ACC112 (cell line): ENCODE results near the gene UVRAG.
"Not testable (repeated sequence)": the region's sequence is repeated elsewhere in the genome, so short reads cannot be mapped to it uniquely, and the experiment has no call there.

Experiments
- H2AFZ ChIP-seq: fragments of 200-600 bp; sonication (generic); one replicate; pipeline ENCODE4 v1.6.0; 2017; ENCODE audit warnings: antibody characterized with exemption, low read length; ENCODE audit not compliant: unreplicated experiment
- H3K27ac ChIP-seq: fragments of 200-600 bp; sonication (generic); 2 replicates; pipeline ENCODE4 v1.5.1; 2014; ENCODE audit warnings: low read depth, mild to moderate bottlenecking, antibody characterized with exemption, low read length, moderate library complexity
- H3K27me3 ChIP-seq: fragments of 200-600 bp; sonication (generic); 2 replicates; pipeline ENCODE4 v1.6.1; 2014; ENCODE audit warnings: mild to moderate bottlenecking, antibody characterized with exemption, low read length, moderate library complexity, mixed read lengths; ENCODE audit not compliant: insufficient read depth
- H3K36me3 ChIP-seq: fragments of 200-600 bp; sonication (generic); 2 replicates; pipeline ENCODE4 v1.6.1; 2016; ENCODE audit warnings: mild to moderate bottlenecking, antibody characterized with exemption, low read length, moderate library complexity, mixed read lengths; ENCODE audit not compliant: insufficient read depth
- H3K4me1 ChIP-seq: fragments of 200-600 bp; sonication (generic); one replicate; pipeline ENCODE4 v1.6.1; 2016; ENCODE audit warnings: low read length, mixed read lengths; ENCODE audit not compliant: insufficient read depth, unreplicated experiment, control insufficient read depth
- H3K4me3 ChIP-seq: fragments of 200-600 bp; sonication (generic); 2 replicates; pipeline ENCODE4 v1.5.1; 2014; ENCODE audit warnings: mild to moderate bottlenecking, low read depth, low read length
- H3K79me2 ChIP-seq: fragments of 200-600 bp; sonication (generic); one replicate; pipeline ENCODE4 v1.6.0; 2016; ENCODE audit warnings: low read length; ENCODE audit not compliant: control insufficient read depth, unreplicated experiment, insufficient read depth

UVRAG gene

DNA sequence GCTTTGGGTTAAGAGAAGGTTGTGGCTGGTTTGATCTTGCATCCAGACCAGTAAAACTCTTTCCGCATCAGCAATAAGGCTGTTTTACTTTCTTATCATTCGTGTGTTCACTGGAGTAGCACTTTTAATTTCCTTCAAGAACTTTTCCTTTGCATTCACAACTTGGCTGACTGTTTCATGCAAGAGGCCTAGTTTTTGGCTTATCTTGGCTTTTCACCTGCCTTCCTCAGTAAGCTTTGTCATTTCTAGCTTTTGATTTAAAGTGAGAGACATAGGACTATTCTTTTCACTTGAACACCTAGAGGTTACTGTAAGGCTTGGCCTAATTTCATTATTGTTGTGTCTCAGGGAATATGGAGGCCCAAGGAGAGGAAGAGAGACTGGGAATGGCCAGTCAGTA, 144.5 kb downstream of the UVRAG start:
- Histone ChIP-seq H2AFZ (no peak overlapping the region), H3K27me3 (no peaks in the 10 kb centered on the region), H3K79me2 (peaks cover 5% of the 10 kb centered on the region), H3K36me3 (0 out of 2 replicates have a peak, but pooled peaks cover 7% of the 10 kb centered on the region), H3K4me3 (no peak overlapping the region), H3K27ac (no peak overlapping the region), H3K4me1 (peaks cover 4% of the 10 kb centered on the region)

DNA sequence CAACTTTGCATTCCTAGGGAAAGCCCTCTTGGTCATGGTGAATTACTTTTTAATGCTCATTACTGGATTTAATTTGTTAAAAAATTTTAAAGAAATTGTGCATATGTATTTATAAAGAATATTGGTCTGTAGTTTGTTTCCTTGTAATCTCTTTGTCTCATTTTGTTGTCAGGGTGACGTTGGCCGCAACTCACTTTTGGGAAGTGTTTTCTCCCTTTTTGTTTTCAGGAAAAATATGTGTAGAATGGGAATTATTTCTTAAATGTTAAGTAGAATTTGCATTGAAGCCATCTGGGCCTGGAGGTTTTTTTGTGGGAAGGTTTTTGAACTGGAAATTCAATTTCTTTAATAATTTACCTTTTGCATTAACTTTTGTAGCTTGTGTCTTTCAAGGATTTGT, 149.1 kb downstream of the UVRAG start:
- Histone ChIP-seq H2AFZ (no peak overlapping the region), H3K79me2 (peaks cover 9% of the 10 kb centered on the region), H3K36me3 (peaks cover 12% of the 10 kb centered on the region; the same call in 1 of the 2 replicates), H3K27me3 (no peaks in the 10 kb centered on the region), H3K4me1 (peaks cover 33% of the 10 kb centered on the region), H3K4me3 (no peak overlapping the region), H3K27ac (no peak overlapping the region)

DNA sequence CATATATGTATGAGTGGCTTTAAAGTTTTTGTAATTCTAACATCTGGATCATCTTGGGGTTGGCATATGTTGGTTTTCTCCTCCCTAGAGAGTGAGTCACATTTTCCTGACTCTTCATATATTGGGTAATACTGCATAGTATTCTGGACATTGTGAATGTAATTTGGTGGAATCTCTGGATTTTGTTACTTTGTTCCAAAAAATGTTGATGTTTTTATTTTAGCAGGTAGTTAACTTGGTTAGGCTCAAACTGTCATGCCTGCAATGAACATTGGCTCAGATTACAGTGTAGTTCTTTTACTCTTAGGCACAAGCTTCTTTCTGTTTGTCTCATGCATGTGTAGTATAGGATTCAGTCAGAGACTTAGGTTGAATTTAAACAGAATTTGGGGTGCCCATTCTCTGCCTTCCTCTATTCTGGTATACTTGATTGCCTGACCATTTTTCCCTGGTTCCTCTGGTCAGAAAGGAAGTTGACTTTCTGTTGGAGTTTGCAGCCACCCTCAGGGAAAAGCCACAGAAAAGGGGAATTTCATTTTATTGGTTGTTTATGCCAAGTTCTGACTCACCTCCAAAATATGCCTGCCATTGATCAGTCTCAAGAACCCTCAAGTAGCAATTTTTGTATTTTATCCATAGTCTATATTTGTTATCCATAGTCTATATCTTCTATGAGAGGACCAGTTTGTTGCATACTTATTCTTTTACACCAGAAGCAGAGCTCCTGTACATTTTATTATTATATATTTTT, 151.7 kb downstream of the UVRAG start:
- H3K4me1 ChIP-seq = peaks cover 38% of the 10 kb centered on the region
- peak overlapping the region; percentile 37 for H3K4me3 ChIP-seq
- no peak overlapping the region for H2AFZ ChIP-seq
- H3K27ac ChIP-seq = peak overlapping the region; percentile 93
- H3K79me2 ChIP-seq = peaks cover 17% of the 10 kb centered on the region
- H3K27me3 ChIP-seq = no peaks in the 10 kb centered on the region
- peaks cover 28% of the 10 kb centered on the region for H3K36me3 ChIP-seq

DNA sequence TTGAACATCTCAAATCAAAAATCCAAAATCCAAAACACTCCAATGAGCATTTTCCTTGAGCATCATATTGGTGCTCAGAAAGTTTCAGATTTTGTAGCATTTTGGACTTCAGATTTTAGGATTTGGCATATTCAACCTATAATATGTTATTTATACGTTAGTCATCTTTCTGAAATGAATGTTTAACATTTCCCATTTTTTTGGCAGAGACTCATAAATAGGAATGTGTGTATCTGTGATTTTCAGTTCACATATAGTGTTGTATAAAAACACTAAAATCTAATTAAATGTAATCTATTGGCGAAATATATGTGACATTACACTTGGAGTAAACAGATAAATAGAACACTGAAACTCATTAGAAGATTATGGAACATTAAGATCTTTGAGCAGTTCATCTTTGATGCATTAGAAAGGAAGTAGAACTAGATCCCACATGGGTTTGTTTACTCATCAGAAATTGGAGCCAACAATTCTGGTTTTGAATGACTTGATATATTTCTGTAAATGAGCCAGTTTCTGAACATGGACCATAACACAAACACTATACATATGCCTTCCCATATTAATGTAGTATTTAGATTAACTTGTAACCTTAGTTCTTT, 153.1 kb downstream of the UVRAG start:
- Histone ChIP-seq H3K4me3 (peak overlapping the region; percentile 37), H3K79me2 (peaks cover 17% of the 10 kb centered on the region), H3K36me3 (peaks cover 29% of the 10 kb centered on the region), H3K27me3 (no peaks in the 10 kb centered on the region), H3K4me1 (peaks cover 38% of the 10 kb centered on the region), H3K27ac (peak overlapping the region; percentile 93), H2AFZ (no peak overlapping the region)

DNA sequence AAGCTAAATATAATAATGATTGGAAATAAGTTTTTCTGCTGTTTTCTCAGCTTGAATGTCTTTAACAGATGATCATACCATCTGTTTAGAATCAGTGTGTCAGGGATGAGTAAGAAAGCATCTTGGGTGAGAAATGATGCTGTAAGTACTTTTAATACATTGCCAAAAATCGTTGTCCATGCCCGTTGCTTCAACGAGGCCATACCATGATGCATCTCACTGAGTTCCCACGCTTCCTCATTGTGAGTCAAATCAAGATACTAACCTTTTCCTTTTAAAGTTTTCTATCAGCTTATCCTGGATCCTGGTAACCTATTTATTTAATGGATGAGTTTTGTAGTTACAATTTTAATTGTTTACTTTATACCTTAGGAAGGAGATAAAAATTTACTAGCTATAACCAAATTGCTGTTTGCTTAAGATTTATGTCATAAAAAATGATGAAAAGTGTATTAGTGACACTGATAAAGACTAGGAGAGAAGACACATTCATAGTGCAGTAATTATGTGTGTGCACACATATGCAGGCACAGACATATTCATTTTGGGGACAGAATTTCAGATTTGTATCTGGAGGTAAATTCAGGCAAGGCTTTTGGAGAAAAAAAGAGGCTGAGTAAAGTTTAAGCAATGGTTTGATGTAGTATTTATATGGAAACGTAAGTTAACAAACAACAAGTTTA, 154.8 kb downstream of the UVRAG start:
- Histone ChIP-seq H3K4me3 (no peak overlapping the region; the same call in 1 of the 2 replicates), H3K79me2 (peaks cover 17% of the 10 kb centered on the region), H3K36me3 (peaks cover 28% of the 10 kb centered on the region), H3K27me3 (no peaks in the 10 kb centered on the region), H3K4me1 (peaks cover 38% of the 10 kb centered on the region), H2AFZ (no peak overlapping the region), H3K27ac (peak overlapping the region; percentile 93)

DNA sequence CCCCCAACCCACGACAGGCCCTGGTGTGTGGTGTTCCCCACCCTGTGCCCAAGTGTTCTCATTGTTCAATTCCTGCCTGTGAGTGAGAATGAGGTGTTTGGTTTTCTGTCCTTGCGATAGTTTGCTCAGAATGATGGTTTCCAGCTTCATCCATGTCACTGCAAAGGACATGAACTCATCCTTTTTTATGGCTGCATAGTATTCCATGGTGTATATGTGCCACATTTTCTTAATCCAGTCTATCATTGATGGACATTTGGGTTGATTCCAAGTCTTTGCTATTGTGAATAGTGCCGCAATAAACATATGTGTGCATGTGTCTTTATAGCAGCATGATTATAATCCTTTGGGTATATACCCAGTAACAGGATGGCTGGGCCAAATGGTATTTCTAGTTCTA, 158.7 kb downstream of the UVRAG start:
- not testable (repeated sequence) for H2AFZ ChIP-seq, H3K27me3 ChIP-seq, H3K27ac ChIP-seq, H3K4me1 ChIP-seq, H3K79me2 ChIP-seq, H3K4me3 ChIP-seq
- peaks cover 26% of the 10 kb centered on the region for H3K36me3 ChIP-seq

DNA sequence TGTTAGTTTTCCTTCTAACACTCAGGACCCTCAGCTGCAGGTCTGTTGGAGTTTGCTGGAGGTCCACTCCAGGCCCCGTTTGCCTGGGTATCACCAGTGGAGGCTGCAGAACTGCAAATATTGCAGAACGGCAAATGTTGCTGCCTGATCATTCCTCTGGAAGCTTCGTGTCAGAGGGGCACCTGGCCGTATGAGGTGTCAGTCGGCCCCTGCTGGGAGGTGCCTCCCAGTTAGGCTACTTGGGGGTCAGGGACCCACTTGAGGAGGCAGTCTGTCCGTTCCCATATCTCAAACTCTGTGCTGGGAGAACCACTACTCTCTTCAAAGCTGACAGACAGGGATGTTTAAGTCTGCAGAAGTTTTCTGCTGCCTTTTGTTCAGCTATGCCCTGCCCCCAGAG, 164.1 kb downstream of the UVRAG start:
- not testable (repeated sequence) for H3K4me3 ChIP-seq, H3K27me3 ChIP-seq, H3K27ac ChIP-seq, H2AFZ ChIP-seq, H3K79me2 ChIP-seq, H3K4me1 ChIP-seq, H3K36me3 ChIP-seq

DNA sequence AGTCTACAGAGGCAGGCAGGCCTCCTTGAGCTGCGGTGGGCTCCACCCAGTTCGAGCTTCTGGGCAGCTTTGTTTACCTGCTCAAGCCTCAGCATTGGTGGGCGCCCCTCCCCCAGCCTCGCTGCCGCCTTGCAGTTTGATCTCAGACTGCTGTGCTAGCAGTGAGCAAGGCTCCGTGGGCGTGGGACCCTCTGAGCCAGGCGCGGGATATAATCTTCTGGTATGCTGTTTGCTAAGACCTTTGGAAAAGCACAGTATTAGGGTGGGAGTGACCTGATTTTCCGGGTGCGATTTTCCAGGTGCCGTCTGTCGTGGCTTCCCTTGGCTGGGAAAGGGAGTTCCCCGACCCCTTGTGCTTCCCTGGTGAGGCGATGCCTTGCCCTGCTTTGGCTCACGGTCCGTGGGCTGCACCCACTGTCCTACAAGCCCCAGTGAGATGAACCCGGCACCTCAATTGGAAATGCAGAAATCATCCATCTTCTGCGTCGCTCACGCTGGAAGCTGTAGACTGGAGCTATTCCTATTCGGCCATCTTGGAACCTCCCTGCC, 164.5 kb downstream of the UVRAG start:
- H3K4me3 ChIP-seq, H3K27ac ChIP-seq, H3K4me1 ChIP-seq, H2AFZ ChIP-seq, H3K79me2 ChIP-seq, H3K27me3 ChIP-seq: not testable (repeated sequence)
- H3K36me3 ChIP-seq = peaks cover 14% of the 10 kb centered on the region

DNA sequence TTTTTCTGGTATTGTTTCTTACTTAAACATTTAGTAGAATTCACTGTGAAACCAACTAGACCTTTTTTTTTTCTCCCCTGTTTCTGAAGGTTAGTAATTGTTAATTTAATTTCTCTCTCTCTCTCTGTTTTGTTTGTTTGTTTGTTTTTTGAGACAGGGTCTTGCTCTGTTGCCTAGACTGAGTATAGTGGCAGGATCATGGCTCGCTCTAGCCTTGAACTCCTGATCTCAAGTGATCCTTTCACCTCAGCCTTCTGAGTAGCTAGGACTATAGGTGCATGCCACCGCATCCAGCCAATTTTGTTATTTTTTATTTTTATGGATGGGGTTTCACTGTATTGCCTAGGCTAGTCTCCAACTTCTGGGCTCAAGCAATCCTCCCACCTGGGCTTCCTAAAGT, 165.0 kb downstream of the UVRAG start:
- Histone ChIP-seq H3K4me1 (no peaks in the 10 kb centered on the region), H3K79me2 (no peaks in the 10 kb centered on the region), H3K4me3 (no peak overlapping the region), H3K36me3 (peaks cover 16% of the 10 kb centered on the region), H2AFZ (no peak overlapping the region), H3K27ac (no peak overlapping the region), H3K27me3 (no peaks in the 10 kb centered on the region)

DNA sequence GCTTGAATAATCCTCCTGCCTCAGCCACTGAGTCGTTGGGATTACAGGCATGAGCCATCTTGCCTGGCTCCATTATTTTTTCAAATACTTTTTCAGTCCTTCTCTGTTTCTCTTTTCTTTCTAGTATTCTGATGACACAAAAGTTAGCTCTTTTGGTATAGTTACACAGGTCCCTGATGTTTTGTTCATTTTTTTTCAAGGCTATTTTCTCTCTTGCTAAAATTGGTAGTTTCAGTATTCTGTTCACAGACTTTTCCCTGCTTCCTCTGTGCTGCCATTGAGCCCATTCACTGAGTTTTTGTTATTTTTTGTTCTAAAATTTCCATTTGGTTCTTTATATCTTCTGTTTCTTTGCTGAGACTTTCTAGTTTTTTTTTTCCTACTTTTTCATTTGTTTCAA, 166.5 kb downstream of the UVRAG start:
- Histone ChIP-seq H3K27me3 (no peaks in the 10 kb centered on the region), H3K4me1 (no peaks in the 10 kb centered on the region), H3K4me3 (no peak overlapping the region), H3K36me3 (peaks cover 16% of the 10 kb centered on the region), H3K27ac (no peak overlapping the region), H3K79me2 (no peaks in the 10 kb centered on the region), H2AFZ (no peak overlapping the region)
